K562 (cell line): Measurements from ENCODE around the gene ADARB2. TPM values are rescaled to one million over a fixed set of nuclear protein-coding genes. Genes with fewer than 3 reads are reported as not detected.

ENCODE experiments used
- ATAC-seq: fragments of 200-7000 bp; cut with Tn5 transposase; 3 replicates; pipeline ENCODE4 v1.9.1; 2020; ENCODE audit warnings: moderate library complexity
- BruUV-seq: library from RNA; stranded (reverse); fragments of 400-500 nt; replicated peaks from 2 replicates; lab custom pipeline; 2021; lab: Mats Ljungman, UMichigan
- CTCF ChIA-PET: fragments of 300-600 bp; formaldehyde crosslinking; extraction: SDS; loops from one replicate; lab custom pipeline; 2021; ENCODE audit warnings: low intra/inter-chr PET ratio; lab: Yijun Ruan, JAX
- POLR2A ChIA-PET: fragments of 300-600, 350-650 bp; sonication (Branson Sonifier 250); formaldehyde crosslinking; extraction: SDS; loops from one replicate; lab custom pipeline; 2021; ENCODE audit warnings: antibody characterized with exemption, inconsistent platforms; lab: Yijun Ruan, JAX
- DNase-seq, 4 experiments: peaks; one replicate each; pipeline versions ENCODE4 v3.0.0 to v3.0.0-alpha.2; 2011 to 2018; ENCODE audit warnings: low spot score in 3 of 4, mixed read lengths in 3 of 4; ENCODE audit errors: extremely low read depth in 1 of 4
- FAIRE-seq: peaks from 2 replicates; lab custom pipeline; 2011; peaks lifted over from hg19 to GRCh38; lab: Jason Lieb, UNC
- H2AFZ ChIP-seq: 2 replicates; pipeline ENCODE4 v1.6.0; 2011; ENCODE audit warnings: low read depth, low read length, control low read depth, inconsistent platforms
- H3K27ac ChIP-seq: fragments of 200-600 bp; 3 replicates; pipeline ENCODE4 v1.8.0; 2011; ENCODE audit warnings: low read depth, mild to moderate bottlenecking, control low read depth, inconsistent platforms, low read length, moderate library complexity, mixed read lengths; ENCODE audit errors: extremely low read depth
- H3K27me3 ChIP-seq, 2 experiments: fragments of 300-600 bp in 1 of 2; 2 replicates in 1 of 2; 3 replicates in 1 of 2; pipeline versions ENCODE4 v1.6.0 to v1.8.0; 2011; ENCODE audit warnings: inconsistent platforms in 2 of 2, low read length in 2 of 2, mild to moderate bottlenecking in 1 of 2, mixed read lengths in 1 of 2, moderate library complexity in 1 of 2; ENCODE audit not compliant: control insufficient read depth in 2 of 2, insufficient read depth in 2 of 2
- H3K36me3 ChIP-seq: fragments of 300-600 bp; 3 replicates; pipeline ENCODE4 v1.8.0; 2011; ENCODE audit warnings: mild to moderate bottlenecking, low read length, inconsistent platforms; ENCODE audit not compliant: control insufficient read depth, insufficient read depth
- H3K4me1 ChIP-seq, 2 experiments: fragments of 200-600 bp in 1 of 2; replicated peaks in 1 of 2; 2 replicates in 1 of 2; 3 replicates in 1 of 2; pipeline versions ENCODE4 v1.5.1 to v1.8.0; 2011; ENCODE audit warnings: inconsistent platforms in 2 of 2, low read length in 2 of 2, mild to moderate bottlenecking in 1 of 2, mixed read lengths in 1 of 2, moderate library complexity in 1 of 2; ENCODE audit not compliant: control insufficient read depth in 2 of 2, insufficient read depth in 2 of 2
- H3K4me2 ChIP-seq: 2 replicates; pipeline ENCODE4 v1.6.1; 2011; ENCODE audit warnings: low read length, control low read depth, inconsistent platforms, mixed read lengths; ENCODE audit not compliant: insufficient read depth
- H3K4me3 ChIP-seq: fragments of 200-600 bp; sonication (generic), shearing (Covaris generic); 2 replicates; pipeline ENCODE4 v1.5.1; 2016; ENCODE audit warnings: control low read depth, inconsistent platforms
- H3K79me2 ChIP-seq: fragments of 200-600 bp; 3 replicates; pipeline ENCODE4 v1.8.0; 2011; ENCODE audit warnings: low read length, inconsistent platforms; ENCODE audit not compliant: control insufficient read depth, insufficient read depth
- H3K9ac ChIP-seq, 2 experiments: 2 replicates each; pipeline versions ENCODE4 v1.6.0 to v1.6.1; 2011; ENCODE audit warnings: low read depth in 2 of 2, low read length in 2 of 2, control low read depth in 1 of 2, inconsistent platforms in 1 of 2, mild to moderate bottlenecking in 1 of 2, mixed read lengths in 1 of 2; ENCODE audit not compliant: insufficient read depth in 1 of 2
- H3K9me1 ChIP-seq: one replicate; pipeline ENCODE4 v1.6.0; 2011; ENCODE audit warnings: inconsistent platforms, mild to moderate bottlenecking, low read length, moderate library complexity; ENCODE audit not compliant: control insufficient read depth, insufficient read depth
- H3K9me3 ChIP-seq: replicated peaks from 2 replicates; pipeline ENCODE4 v1.5.1; 2011; ENCODE audit warnings: low read depth, low read length, inconsistent platforms; ENCODE audit not compliant: control insufficient read depth, insufficient read depth
- H4K20me1 ChIP-seq: replicated peaks from 2 replicates; pipeline ENCODE4 v1.6.1; 2011; ENCODE audit warnings: low read length, inconsistent platforms, mixed read lengths; ENCODE audit not compliant: control insufficient read depth, insufficient read depth
- ARHGAP35 ChIP-seq: fragments of 450-650 bp; IDR thresholded peaks from 2 replicates; pipeline ENCODE4 v1.6.1; 2018; ENCODE audit not compliant: partially characterized antibody
- BDP1 ChIP-seq: IDR thresholded peaks from 3 replicates; pipeline ENCODE4 v1.6.1; 2011; ENCODE audit not compliant: insufficient read length, insufficient read depth
- CTCF ChIP-seq, 3 experiments: IDR thresholded peaks in 2 of 3; conservative IDR thresholded peaks in 1 of 3; 2 replicates each; pipeline ENCODE4 v1.5.1; 2011 to 2012; ENCODE audit warnings: low read length in 3 of 3, mild to moderate bottlenecking in 3 of 3, control low read depth in 2 of 3, improper control_type of control experiment in 1 of 3, inconsistent platforms in 1 of 3, low read depth in 1 of 3, mixed read lengths in 1 of 3, moderate library complexity in 1 of 3; ENCODE audit not compliant: insufficient read depth in 2 of 3
- DPF2 ChIP-seq: fragments of 450-650 bp; IDR thresholded peaks from 2 replicates; pipeline ENCODE4 v1.6.1; 2016
- GTF2B ChIP-seq: IDR thresholded peaks from 2 replicates; pipeline ENCODE4 v1.6.1; 2011; ENCODE audit not compliant: insufficient read length; ENCODE audit errors: extremely low read depth
- MLLT1 ChIP-seq, 2 experiments: fragments of 450-650 bp; IDR thresholded peaks; 2 replicates each; pipeline ENCODE4 v1.6.1; 2016
- RAD51 ChIP-seq: fragments of 450-650 bp; IDR thresholded peaks from 2 replicates; pipeline ENCODE4 v1.7.1; 2016; ENCODE audit warnings: low read depth, mild to moderate bottlenecking, borderline replicate concordance
- SMAD2 ChIP-seq: fragments of 150-350 bp; IDR thresholded peaks from 2 replicates; pipeline ENCODE4 v1.6.1; 2014; ENCODE audit warnings: low read depth, mild to moderate bottlenecking, low read length
- SPI1 ChIP-seq: IDR thresholded peaks from 2 replicates; pipeline ENCODE4 v1.6.1; 2011; ENCODE audit warnings: low read depth, low read length, control low read depth, borderline replicate concordance
- SRSF3 ChIP-seq: fragments of 200-400 bp; formaldehyde crosslinking; IDR thresholded peaks from 2 replicates; pipeline ENCODE4 v1.6.1; 2016; ENCODE audit warnings: mild to moderate bottlenecking, low read length, moderate library complexity; ENCODE audit not compliant: insufficient read depth
- TBP ChIP-seq: optimal IDR thresholded peaks from 2 replicates; pipeline ENCODE3; 2011; ENCODE audit warnings: low read depth, low read length, improper control_type of control experiment
- TCF15 ChIP-seq: fragments of 250-450 bp; sonication (Bioruptor Pico); IDR thresholded peaks from 2 replicates; pipeline ENCODE4 v1.8.0; 2022; ENCODE audit warnings: moderate library complexity, mild to moderate bottlenecking, inconsistent platforms
- TFE3 ChIP-seq: fragments of 450-650 bp; formaldehyde crosslinking; IDR thresholded peaks from 2 replicates; pipeline ENCODE4 v1.4.0; 2020; ENCODE audit warnings: mild to moderate bottlenecking, mixed read lengths
- U2AF1 ChIP-seq: fragments of 200-400 bp; formaldehyde crosslinking; optimal IDR thresholded peaks from 2 replicates; pipeline ENCODE3; 2017; ENCODE audit warnings: mild to moderate bottlenecking, low read depth, low read length, moderate library complexity
- ZBTB26 ChIP-seq: fragments of 450-650 bp; formaldehyde crosslinking; IDR thresholded peaks from 2 replicates; pipeline ENCODE4 v1.4.0; 2022; ENCODE audit warnings: missing genetic modification characterization
- ZNF224 ChIP-seq: sonication (generic); formaldehyde crosslinking; IDR thresholded peaks from 2 replicates; pipeline ENCODE4 v1.8.0; 2022; ENCODE audit warnings: mild to moderate bottlenecking, missing genetic modification reagents
- ZNF75A ChIP-seq: fragments of 450-650 bp; formaldehyde crosslinking; IDR thresholded peaks from 2 replicates; pipeline ENCODE4 v1.4.0; 2020; ENCODE audit warnings: mild to moderate bottlenecking
- WGBS: fragments of 100-300 bp; shearing (Covaris generic); methylation state at CpG from one replicate; pipeline ENCODE4 v1.1.6; 2016; ENCODE audit warnings: low coverage, mixed read lengths; ENCODE audit not compliant: insufficient coverage; ENCODE audit errors: missing lambda C conversion rate; 5-methylcytosine and 5-hydroxymethylcytosine counted together
- in situ Hi-C: fragments of 300-500 bp; cut with MboI; formaldehyde crosslinking; loops from 4 replicates; pipeline ENCODE4 v1.15.0; 2018; ENCODE audit warnings: inconsistent platforms, mixed read lengths
- intact Hi-C: fragments of 100-400 bp; cut with micrococcal nuclease; formaldehyde crosslinking; loops from 2 replicates; pipeline ENCODE4 v1.14.2; 2022
- polyA plus RNA-seq, 8 experiments: library from polyadenylated mRNA; depleted of rRNA in 4 of 8; stranded (reverse) in 5 of 8; unstranded in 3 of 8; fragments of >200 nt; fragmentation: Nextera tagmentation in 2 of 8; fragmentation: Illumina TruSeq in 1 of 8; extraction: Ambion mirVana in 2 of 8; extraction: Trizol in 1 of 8; gene quantifications; 2 replicates each; pipeline versions ENCODE4 v1.2.1 to v1.2.3, GENCODE V29; 2011 to 2014; ENCODE audit warnings: inconsistent platforms in 1 of 8, missing spikeins in 1 of 8
- total RNA-seq, 7 experiments: library from RNA; depleted of rRNA in 6 of 7; stranded (reverse); fragments of >200 nt in 6 of 7; fragmentation: Illumina TruSeq in 2 of 7; extraction: Trizol in 2 of 7; gene quantifications; 2 replicates each; pipeline versions ENCODE4 v1.2.1 to v1.2.3, GENCODE V29; 2011 to 2021; ENCODE audit warnings: low replicate concordance in 1 of 7

Gene ADARB2
- total and polyA plus RNA-seq, 9 of the 15 experiments (the other 6 are each of a cell fraction or from before 2014, with no cell fraction given) = not detected

GRCh38 chr10:1183033-1183396 is 554.3 kb downstream of the ADARB2 start:
- in situ Hi-C loops = no loop called here
- Histone ChIP-seq H3K36me3 (no peaks in the 10 kb centered on the region), H3K9ac (no peak overlapping the region), H3K79me2 (no peaks in the 10 kb centered on the region), H3K27ac (no peak overlapping the region), H3K9me1 (no peaks in the 10 kb centered on the region), H3K9me3 (no peaks in the 10 kb centered on the region), H4K20me1 (peaks cover 37% of the 10 kb centered on the region), H3K4me3 (no peak overlapping the region), H3K27me3 (peaks cover 77 to 93% of the 10 kb centered on the region in 2 experiments), H3K4me2 (no peak overlapping the region), H2AFZ (no peak overlapping the region), H3K4me1 (peaks cover 0 to 29% of the 10 kb centered on the region in 2 experiments; a peak in 2 of 5 replicates)
- ChIA-PET POLR2A (interaction anchor here (1.3 to 3.8 kb wide), 2 partner anchors 10 to 23 kb away, joined by 3 to 11 read pairs; no protein-coding TSS in a partner anchor), CTCF (no interaction called here)
- DNase-seq (no peak), ATAC-seq (no peak), FAIRE-seq (no peak)
- BruUV-seq = no TSS peak
- intact Hi-C loops = no loop called here
- WGBS = 2% methylated on average over 17 of the region's 18 CpGs
- TF ChIP-seq ARHGAP35 (no peak), RAD51 (no peak), TFE3 (CRISPR knock-in tag) (no peak), SMAD2 (no peak), TBP (no peak), MLLT1 (IDR thresholded peaks at IDR 0.05) (no peak), ZBTB26 (CRISPR knock-in tag) (no peak), ZNF75A (no peak), ZNF224 (CRISPR knock-in tag) (no peak), SPI1 (no peak), U2AF1 (no peak), DPF2 (no peak), SRSF3 (no peak), GTF2B (no peak), BDP1 (no peak), TCF15 (CRISPR knock-in tag) (no peak), CTCF (IDR thresholded peaks at IDR 0.05 in 2 of 3, conservative IDR thresholded peaks at IDR 0.05 in 1 of 3; ENCODE audit: insufficient read depth in 2 of 3, low read depth in 1 of 3, low read length in 3 of 3) (no peak)
